ENCODE data around the gene C3orf22.

Gene C3orf22

GRCh38 chr3:126573492-126574117 lies 14.9 kb upstream of the C3orf22 start:
- TF ChIP-seq SIN3A (IDR thresholded peaks at IDR 0.05; ENCODE audit: borderline replicate concordance, insufficient read depth, low read length) (no peak), FOXP2 (optimal IDR thresholded peaks at IDR 0.05; ENCODE audit: borderline replicate concordance, extremely low read depth, extremely low read length, insufficient read depth) (no peak), POLR2AphosphoS5 (IDR thresholded peaks at IDR 0.05; ENCODE audit: low read depth, low read length) (no peak), TAF1 (IDR thresholded peaks at IDR 0.05; ENCODE audit: borderline replicate concordance, insufficient read depth, low read length) (no peak)
- TF ChIP-seq, protein P1, sequence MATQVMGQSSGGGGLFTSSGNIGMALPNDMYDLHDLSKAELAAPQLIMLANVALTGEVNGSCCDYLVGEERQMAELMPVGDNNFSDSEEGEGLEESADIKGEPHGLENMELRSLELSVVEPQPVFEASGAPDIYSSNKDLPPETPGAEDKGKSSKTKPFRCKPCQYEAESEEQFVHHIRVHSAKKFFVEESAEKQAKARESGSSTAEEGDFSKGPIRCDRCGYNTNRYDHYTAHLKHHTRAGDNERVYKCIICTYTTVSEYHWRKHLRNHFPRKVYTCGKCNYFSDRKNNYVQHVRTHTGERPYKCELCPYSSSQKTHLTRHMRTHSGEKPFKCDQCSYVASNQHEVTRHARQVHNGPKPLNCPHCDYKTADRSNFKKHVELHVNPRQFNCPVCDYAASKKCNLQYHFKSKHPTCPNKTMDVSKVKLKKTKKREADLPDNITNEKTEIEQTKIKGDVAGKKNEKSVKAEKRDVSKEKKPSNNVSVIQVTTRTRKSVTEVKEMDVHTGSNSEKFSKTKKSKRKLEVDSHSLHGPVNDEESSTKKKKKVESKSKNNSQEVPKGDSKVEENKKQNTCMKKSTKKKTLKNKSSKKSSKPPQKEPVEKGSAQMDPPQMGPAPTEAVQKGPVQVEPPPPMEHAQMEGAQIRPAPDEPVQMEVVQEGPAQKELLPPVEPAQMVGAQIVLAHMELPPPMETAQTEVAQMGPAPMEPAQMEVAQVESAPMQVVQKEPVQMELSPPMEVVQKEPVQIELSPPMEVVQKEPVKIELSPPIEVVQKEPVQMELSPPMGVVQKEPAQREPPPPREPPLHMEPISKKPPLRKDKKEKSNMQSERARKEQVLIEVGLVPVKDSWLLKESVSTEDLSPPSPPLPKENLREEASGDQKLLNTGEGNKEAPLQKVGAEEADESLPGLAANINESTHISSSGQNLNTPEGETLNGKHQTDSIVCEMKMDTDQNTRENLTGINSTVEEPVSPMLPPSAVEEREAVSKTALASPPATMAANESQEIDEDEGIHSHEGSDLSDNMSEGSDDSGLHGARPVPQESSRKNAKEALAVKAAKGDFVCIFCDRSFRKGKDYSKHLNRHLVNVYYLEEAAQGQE (IDR thresholded peaks at IDR 0.05; ENCODE audit: insufficient read depth in 1 of 2, low read depth in 2 of 2, low read length in 2 of 2) = no peak

DNA sequence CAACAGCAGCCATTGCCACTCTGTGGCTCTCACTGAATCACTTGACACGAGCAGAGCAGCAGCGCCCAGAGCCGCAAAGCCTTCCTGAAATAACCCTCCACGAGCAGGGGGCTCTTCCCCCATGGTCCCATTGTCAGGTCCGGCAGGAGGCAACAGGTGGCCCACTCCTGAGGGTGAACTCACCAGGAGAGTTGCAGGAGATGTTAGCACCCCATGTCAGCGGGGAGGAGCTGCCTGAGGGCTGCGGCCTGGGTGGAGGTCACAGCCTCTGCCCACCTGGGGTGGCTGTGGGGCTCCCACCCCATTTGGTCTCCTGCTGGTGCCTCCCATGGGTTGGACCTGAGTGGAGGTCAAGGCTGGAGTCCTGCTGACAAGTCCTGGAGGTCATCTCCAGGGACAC lies 12.3 kb upstream of the C3orf22 start:
- TF ChIP-seq SIN3A (IDR thresholded peaks at IDR 0.05; ENCODE audit: borderline replicate concordance, insufficient read depth, low read length) (no peak), POLR2AphosphoS5 (IDR thresholded peaks at IDR 0.05; ENCODE audit: low read depth, low read length) (no peak), TAF1 (IDR thresholded peaks at IDR 0.05; ENCODE audit: borderline replicate concordance, insufficient read depth, low read length) (no peak), FOXP2 (optimal IDR thresholded peaks at IDR 0.05; ENCODE audit: borderline replicate concordance, extremely low read depth, extremely low read length, insufficient read depth) (no peak)
- TF ChIP-seq, protein P1 (IDR thresholded peaks at IDR 0.05; ENCODE audit: insufficient read depth in 1 of 2, low read depth in 2 of 2, low read length in 2 of 2) = no peak

DNA sequence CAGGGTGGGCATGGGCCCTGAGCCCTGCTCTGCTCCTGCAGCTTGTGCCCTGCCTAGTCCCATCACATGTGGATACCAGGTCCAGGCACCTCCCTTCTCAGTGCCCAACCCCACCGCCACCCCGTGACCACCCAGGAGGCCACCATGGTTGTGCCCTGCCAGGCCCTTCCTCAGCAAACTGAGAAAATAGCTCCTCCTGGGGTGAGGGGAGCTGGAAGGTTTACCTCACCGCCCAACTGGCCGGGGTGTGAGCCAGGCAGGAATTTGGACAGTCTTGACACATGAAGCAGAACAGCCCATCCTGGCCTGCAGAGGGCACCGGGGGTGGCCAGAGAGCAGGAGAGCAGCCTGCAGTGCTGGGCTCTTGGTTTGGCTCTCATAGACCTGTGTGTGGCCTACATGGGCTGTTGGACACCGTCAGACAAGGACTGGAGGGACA lies 11.4 kb upstream of the C3orf22 start:
- TF ChIP-seq POLR2AphosphoS5 (IDR thresholded peaks at IDR 0.05; ENCODE audit: low read depth, low read length) (no peak), TAF1 (IDR thresholded peaks at IDR 0.05; ENCODE audit: borderline replicate concordance, insufficient read depth, low read length) (no peak), SIN3A (IDR thresholded peaks at IDR 0.05; ENCODE audit: borderline replicate concordance, insufficient read depth, low read length) (no peak), FOXP2 (optimal IDR thresholded peaks at IDR 0.05; ENCODE audit: borderline replicate concordance, extremely low read depth, extremely low read length, insufficient read depth) (no peak)
- TF ChIP-seq, protein P1 (IDR thresholded peaks at IDR 0.05; ENCODE audit: insufficient read depth in 1 of 2, low read depth in 2 of 2, low read length in 2 of 2) = no peak

DNA sequence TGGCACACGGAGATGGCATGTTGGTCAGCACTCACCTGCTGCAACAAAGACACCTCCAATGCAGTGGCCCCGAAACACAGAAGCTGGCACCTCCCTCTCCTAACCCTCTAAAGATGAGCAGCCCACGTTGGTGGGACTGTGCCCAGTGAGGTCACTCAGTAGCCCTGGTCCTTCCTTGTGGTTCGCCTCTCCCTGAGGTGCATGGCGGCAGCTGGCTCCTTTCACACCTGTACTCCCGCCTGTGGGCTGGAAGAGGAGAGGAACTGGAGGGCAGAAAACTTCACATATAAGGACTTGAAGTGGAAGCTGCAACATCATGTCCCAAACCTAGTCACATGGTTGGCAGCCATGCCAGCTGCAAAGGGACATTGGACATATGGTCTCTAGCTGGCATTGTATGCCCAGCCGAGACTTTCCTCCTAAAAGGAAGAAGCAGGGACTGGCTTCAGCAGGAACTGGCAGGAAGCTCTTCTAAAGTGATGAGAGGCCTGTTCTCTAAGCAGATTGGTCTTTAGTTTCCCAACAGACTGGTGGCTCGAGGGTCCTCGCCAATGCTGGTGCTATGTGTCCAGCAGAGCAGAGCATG lies 10.8 kb upstream of the C3orf22 start:
- TF ChIP-seq FOXP2 (optimal IDR thresholded peaks at IDR 0.05; ENCODE audit: borderline replicate concordance, extremely low read depth, extremely low read length, insufficient read depth) (no peak), SIN3A (IDR thresholded peaks at IDR 0.05; ENCODE audit: borderline replicate concordance, insufficient read depth, low read length) (no peak), TAF1 (IDR thresholded peaks at IDR 0.05; ENCODE audit: borderline replicate concordance, insufficient read depth, low read length) (no peak), POLR2AphosphoS5 (IDR thresholded peaks at IDR 0.05; ENCODE audit: low read depth, low read length) (no peak)
- TF ChIP-seq, protein P1 (IDR thresholded peaks at IDR 0.05; ENCODE audit: insufficient read depth in 1 of 2, low read depth in 2 of 2, low read length in 2 of 2) = no peak
